GM21786 (cell line): ENCODE data around the gene VPS33A.
"Not testable (repeated sequence)": the region's sequence is repeated elsewhere in the genome, so short reads cannot be mapped to it uniquely, and the experiment has no call there.

Source experiments
- ATAC-seq: cut with Tn5 transposase; IDR thresholded peaks from one replicate; pipeline ENCODE4 v1.9.1; 2021; ENCODE audit not compliant: unreplicated experiment

VPS33A gene

GRCh38 chr12:122205053-122205925, 61.0 kb downstream of the VPS33A start:
- ATAC-seq = no peak

GRCh38 chr12:122204167-122205052, 61.9 kb downstream of the VPS33A start:
- no peak for ATAC-seq

GRCh38 chr12:122203301-122204166, 62.8 kb downstream of the VPS33A start, which contains the start of gene B3GNT4:
B3GNT4 (plus strand) TSS chr12:122203709; CDS start chr12:122204619, 910 bp downstream.
- ATAC-seq = no peak

- not testable (repeated sequence) for ATAC-seq
These were observed 63.5 kb downstream of the VPS33A start for GRCh38 chr12:122202811-122203210.

GRCh38 chr12:122202017-122202416, 64.3 kb downstream of the VPS33A start:
- no peak for ATAC-seq

GRCh38 chr12:122201381-122201780, 64.9 kb downstream of the VPS33A start:
- ATAC-seq = no peak

DNA sequence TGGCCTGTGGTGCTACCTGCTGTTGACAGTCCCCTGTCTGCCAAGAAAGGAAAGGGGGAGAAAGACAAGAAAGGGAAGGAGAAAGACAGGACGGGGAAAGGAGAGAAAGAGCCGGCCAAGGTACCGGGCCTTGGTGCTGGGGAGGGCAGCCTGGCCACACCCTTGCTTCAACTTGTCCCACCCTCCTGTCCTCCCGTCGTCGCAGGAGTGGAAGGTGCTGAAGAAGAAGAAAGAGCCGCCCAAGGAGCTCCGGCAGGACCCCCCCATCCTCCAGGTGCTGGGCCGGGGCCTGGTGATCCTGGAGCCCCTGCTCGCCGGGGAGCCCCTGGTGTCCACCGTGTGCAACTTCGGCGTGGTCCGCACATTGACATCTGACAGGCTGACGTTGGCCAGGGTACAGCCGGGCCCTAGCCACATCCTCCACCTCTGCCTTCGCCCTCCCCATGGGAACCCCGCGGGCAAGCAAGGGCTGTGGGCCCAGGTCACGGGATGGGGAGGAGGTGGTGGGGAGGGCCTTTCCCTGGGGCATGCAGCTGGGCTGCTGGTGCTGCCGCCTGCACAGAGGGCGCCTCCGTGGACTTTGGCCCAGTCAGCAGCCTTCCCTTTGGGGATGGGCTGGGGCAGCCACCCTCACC, 65.6 kb downstream of the VPS33A start:
- ATAC-seq = no peak

GRCh38 chr12:122199484-122200355, 66.6 kb downstream of the VPS33A start:
- ATAC-seq = no peak

DNA sequence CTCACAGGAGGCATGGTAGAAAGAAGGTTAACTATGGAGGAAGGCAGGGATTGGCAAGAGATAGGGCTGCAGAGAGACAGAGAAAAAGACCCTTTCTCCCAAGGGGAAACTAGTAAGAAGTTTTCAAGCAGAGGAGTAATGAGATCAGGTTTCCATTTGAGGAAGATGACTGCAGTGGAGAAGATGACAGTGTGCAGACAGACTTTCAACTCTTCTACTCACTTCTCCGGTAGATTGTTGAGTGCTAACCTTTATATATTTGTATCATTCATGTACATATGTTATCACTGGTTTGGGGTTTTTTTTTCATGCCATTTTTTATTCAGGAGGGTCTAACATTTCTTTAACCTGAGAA, 68.7 kb downstream of the VPS33A start:
- ATAC-seq = no peak

DNA sequence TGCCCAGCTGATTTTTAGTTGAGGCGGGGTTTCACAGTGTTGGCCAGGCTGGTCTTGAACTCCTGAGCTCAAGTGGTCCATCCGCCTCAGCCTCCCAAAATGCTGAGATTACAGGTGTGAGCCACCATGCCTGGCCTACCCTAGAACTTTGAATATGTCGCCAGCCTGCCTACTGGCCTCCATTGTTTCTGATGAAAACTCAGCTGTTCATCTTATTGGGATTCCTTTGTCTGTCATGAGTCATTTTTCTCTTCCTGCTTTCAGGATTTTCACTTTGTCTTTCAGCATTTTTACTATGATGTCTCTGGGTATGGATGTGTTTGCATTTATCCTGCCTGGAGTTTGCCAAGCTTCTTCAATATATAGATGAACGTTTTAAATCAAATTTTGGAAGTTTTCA, 70.9 kb downstream of the VPS33A start:
- ATAC-seq = no peak

DNA sequence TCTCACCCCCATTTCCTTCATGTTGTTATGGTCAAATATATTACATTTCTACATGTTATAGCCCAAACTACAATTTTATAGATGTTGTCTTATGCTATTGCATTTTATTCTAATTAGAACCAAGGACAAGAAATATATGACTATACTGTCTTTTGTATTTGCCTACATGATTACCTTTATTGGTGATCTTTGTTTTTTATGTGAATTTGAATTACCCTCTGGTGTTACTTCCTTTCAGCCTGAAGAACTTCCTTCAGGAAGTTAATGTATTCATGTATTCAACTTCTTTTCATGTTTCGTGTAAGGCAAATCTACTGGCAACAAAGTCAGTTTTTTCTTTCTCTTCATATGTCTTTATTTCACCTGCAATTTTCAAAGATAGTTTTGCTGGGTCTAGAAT, 71.5 kb downstream of the VPS33A start:
- ATAC-seq = no peak

DNA sequence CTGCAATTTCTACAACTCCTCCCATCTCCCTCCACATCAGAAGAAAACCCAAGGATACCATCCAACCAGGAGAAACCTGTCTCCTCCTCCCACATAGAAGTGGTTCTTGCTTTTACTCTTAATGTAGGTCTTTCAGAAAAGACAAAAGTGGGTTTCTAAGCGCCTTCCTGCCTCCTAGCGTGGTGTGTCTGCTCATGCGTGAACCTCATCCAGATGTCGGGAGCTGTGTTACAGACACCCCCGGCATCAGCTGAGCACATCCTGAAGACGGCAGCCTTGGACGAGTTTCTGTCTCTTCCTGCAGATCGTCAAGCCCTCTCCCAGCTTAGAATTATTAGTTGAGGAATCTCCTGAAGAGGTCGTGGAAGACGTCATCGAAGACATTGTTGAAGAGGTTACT, 73.9 kb downstream of the VPS33A start:
- no peak for ATAC-seq

- no peak for ATAC-seq
These were observed 75.2 kb downstream of the VPS33A start for GRCh38 chr12:122190842-122191668.

DNA sequence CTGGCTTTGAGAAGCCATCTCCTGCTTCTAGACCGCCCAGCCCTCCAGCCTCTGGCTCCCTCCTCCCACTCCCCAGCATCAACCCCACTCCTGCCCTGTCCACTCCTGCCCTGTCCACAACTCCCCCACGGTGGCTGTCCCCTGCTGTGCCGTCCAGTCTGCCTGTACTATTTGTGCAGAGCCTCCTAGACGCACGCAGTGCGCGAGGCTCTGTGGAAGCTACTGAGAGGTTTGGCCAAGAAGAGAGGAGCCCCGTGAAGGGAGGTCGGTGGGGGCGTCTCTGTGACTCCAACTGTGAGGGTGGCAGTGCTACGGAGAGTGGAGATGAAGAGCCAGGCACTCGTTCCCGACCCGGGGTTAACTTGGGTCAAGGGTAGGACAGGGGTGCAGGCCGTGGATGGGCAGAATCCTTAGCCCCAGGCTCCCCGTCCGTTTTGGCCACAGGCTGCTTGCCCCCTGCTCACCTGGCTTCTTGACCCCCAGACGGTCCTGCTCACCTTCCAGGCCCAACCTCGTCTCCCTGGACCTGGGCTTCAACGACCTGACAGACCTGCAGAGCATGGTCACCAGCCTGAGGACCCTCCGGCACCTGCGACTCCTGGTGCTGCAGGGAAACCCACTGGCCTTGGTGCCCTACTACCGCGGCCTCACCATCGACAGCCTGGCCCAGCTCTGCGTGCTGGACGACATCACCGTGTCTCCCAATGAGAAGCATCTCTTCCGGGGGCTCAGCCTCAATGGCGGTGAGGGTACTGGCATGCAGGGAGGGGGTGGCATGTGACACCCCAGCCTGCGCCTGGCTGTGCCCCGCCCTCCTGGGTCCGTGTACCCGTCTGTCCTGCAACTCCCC, 76.4 kb downstream of the VPS33A start:
- no peak for ATAC-seq

DNA sequence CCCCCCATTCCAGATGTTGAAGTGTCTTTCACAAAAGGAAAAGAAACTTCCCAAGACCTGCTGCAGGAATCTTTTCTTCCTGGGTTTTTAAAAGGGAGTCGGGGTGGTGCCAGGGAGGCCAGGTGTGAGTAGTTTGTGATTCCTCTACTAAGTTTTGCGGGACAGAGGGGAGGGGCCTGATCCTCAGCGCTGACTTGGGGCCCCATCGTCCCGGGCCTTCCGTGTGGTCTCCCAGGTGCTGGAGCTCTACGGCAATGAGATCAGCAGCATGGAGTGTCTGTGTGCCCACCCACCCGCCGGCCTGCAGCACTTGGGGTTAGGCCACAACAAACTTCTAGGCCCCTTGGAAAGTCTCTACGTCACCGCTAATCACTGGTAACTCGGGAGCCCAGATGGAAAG, 78.8 kb downstream of the VPS33A start:
- ATAC-seq = no peak

DNA sequence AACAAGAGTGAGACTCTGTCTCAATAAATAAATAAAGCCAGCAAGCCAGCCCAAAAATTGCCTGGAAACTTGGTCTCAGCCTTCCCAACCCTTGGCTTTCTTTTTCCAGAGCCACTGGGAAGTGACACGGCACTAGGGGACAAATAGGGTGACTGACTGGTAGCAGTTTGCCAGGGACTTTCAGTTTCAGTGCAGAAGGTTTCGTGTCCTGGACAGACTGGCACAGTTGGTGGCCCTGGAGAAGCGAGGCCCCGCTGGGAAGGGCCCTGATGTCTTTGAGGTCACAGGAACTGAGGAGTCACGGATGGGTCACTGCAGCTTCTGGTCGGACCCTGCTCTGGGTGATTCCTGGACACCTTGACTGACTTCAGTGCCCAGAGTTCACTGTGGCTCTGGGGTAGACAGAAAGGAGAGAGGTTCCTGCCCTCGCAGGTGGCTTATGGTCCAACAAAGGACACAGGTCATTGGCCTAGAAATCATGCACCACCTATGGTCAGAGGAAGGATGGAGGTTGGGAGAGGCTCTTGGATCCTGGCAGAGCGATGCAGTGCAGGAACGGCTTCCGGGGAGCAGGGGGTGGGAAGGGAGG, 80.7 kb downstream of the VPS33A start:
- ATAC-seq = no peak

DNA sequence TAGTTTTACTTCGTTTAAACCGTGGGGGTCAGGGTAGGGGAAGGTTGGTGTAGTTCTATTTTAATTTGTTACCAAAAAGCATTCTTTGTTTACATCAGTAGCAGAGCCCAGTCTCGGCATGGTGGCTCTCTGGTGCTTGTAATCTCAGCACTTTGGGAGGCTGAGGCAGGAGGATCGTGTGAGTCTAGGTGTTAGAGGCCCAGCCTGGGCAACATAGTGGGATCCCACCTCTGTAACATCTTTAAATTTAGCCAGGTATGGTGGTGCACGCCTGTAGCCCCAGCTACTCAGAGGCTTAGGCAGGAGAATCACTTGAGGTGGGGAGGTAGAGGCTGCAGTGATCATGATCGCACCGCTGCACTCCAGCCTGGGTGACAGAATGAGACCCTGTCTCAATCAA, 81.2 kb downstream of the VPS33A start:
- no peak for ATAC-seq
